GM21576 (cell line): ENCODE data around the gene SETD5.

Experiments
- ATAC-seq: cut with Tn5 transposase; IDR thresholded peaks from one replicate; pipeline ENCODE4 v1.9.1; 2021; ENCODE audit warnings: mild to moderate bottlenecking, moderate library complexity; ENCODE audit not compliant: unreplicated experiment

SETD5 gene

DNA sequence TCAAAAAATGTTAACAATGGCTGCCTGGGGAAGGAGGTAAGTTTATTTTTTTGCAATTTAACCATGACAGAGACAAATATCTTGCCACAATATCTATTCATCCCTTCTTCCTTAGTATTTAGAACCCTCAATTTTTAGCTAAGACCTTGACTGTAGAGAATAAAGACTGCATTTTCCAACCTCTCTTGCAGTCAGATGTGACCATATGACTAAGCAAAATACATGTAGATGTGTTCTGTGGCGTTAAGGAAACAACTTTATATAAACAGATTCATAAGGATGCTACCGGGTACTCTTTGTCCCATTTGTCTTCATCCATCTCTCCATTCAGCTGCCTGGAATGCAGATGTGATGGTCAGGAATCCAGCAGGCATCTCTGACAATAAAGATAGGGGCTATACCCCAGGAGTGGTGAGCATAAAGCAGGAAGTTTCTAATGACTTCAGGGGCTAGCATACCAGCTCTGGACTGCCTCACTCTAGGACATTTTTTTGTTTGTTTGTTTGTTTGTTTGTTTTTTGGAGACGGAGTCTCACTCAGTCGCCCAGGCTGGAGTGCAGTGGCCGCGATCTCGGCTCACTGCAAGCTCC, 115.1 kb downstream of the SETD5 start:
- ATAC-seq = no peak

DNA sequence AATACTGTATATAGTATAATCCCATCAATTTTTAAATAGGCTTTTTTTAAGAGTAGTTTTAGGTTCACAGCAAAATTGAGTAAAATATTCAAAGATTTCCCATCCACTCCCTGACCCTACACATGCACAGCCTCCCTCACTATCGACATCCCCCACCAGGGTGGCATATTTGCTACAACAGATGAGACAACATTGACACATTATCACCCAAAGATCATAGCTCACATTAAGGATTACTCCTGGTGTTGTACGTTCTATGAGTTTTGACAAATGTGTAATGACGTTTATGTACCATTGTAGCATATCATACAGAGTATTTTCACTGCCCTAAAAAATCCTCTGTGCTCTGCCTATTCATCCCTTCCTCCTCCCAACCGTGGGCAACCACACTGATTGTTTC, 116.9 kb downstream of the SETD5 start:
- no peak for ATAC-seq

DNA sequence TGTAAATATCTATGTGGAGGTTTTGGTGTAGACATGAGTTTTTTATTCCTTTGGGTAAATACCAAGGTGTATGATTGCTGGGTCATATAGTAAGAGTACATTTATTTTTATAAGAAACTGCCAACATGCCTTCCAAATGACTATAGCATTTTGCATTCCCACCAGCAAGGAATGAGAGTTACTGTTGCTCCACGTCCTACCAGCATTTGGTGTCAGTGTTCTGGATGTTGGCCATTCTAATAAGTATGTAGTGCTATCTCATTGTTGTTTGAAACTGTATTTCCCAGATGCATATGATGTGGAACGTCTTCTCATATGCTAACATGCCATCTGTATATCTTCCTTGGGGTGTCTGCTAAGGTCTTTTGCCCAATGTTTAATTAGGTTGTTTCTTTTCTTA, 117.5 kb downstream of the SETD5 start:
- ATAC-seq = no peak

DNA sequence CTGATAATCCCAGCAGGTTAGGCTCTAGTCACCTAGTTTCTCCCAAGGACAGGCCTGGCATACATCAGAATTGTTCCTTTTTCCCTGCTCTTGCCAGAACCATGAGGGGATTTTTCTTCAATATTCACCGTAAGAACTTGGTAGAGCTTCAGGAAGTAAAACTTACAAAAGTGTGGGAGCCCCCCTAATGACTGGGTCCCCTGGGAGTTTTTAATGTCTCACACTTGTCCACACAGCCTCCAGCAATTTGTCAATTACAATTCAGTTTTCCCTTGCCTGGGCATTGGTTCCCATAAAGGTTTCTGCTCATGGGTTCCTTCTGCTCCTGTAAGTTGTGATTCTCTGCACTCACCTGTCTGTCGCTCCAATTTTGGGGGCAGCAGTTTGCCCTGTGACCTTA, 127.7 kb downstream of the SETD5 start:
- no peak for ATAC-seq
